Prostate gland (tissue), 2 donors: Measurements from ENCODE around the gene WNK3.

Experiments used
- POLR2AphosphoS5 ChIP-seq: sonication (generic); formaldehyde crosslinking; IDR thresholded peaks from one replicate; pipeline ENCODE4 v1.6.1; 2017; ENCODE audit warnings: antibody characterized with exemption
- TF ChIP-seq, protein P1 (sequence below), 4 experiments: fragments of 200-600 bp in 2 of 4; fragments of 450-650 bp in 2 of 4; sonication (generic) in 2 of 4; IDR thresholded peaks; 1 replicate in 3 of 4; 2 replicates in 1 of 4; pipeline ENCODE4 v1.5.1; 2016 to 2019; ENCODE audit warnings: antibody characterized with exemption in 4 of 4, mild to moderate bottlenecking in 2 of 4, moderate library complexity in 2 of 4

GRCh38 chrX:54271664-54272063 lies 86.2 kb downstream of the WNK3 start:
- TF ChIP-seq, protein P1, sequence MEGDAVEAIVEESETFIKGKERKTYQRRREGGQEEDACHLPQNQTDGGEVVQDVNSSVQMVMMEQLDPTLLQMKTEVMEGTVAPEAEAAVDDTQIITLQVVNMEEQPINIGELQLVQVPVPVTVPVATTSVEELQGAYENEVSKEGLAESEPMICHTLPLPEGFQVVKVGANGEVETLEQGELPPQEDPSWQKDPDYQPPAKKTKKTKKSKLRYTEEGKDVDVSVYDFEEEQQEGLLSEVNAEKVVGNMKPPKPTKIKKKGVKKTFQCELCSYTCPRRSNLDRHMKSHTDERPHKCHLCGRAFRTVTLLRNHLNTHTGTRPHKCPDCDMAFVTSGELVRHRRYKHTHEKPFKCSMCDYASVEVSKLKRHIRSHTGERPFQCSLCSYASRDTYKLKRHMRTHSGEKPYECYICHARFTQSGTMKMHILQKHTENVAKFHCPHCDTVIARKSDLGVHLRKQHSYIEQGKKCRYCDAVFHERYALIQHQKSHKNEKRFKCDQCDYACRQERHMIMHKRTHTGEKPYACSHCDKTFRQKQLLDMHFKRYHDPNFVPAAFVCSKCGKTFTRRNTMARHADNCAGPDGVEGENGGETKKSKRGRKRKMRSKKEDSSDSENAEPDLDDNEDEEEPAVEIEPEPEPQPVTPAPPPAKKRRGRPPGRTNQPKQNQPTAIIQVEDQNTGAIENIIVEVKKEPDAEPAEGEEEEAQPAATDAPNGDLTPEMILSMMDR (IDR thresholded peaks at IDR 0.05) = no peak
- no peak for TF ChIP-seq POLR2AphosphoS5
